IMR-90 (cell line): ENCODE results near the gene MAML3. TPM values are rescaled to one million over a fixed set of nuclear protein-coding genes. Genes with fewer than 3 reads are reported as not detected.

Experiments
- ATAC-seq: fragments of 200-7000 bp; cut with Tn5 transposase; 2 replicates; pipeline ENCODE4 v1.9.1; 2020; ENCODE audit warnings: low read depth, mild to moderate bottlenecking, moderate library complexity
- BruUV-seq: library from RNA; stranded (reverse); fragments of 400-500 nt; replicated peaks from 2 replicates; lab custom pipeline; 2021; lab: Mats Ljungman, UMichigan
- CTCF ChIA-PET: fragments of 300-600 bp; formaldehyde crosslinking; extraction: SDS; loops from one replicate; lab custom pipeline; 2021; ENCODE audit warnings: antibody characterized with exemption; lab: Yijun Ruan, JAX
- POLR2A ChIA-PET: fragments of 300-600 bp; sonication (Branson Sonifier 250); formaldehyde crosslinking; loops from one replicate; lab custom pipeline; 2022; ENCODE audit warnings: antibody characterized with exemption; ENCODE audit not compliant: unreplicated experiment; lab: Charles Lee
- DNase-seq: peaks from one replicate; pipeline ENCODE4 v3.0.0; 2013
- H2AFZ ChIP-seq: replicated peaks from 2 replicates; pipeline ENCODE3; 2013; ENCODE audit warnings: low read length, mild to moderate bottlenecking; ENCODE audit not compliant: poor library complexity
- H2AK5ac ChIP-seq: 2 replicates; pipeline ENCODE4 v1.6.1; 2013; ENCODE audit warnings: low read depth, low read length, inconsistent platforms
- H2AK9ac ChIP-seq: replicated peaks from 2 replicates; pipeline ENCODE3; 2013; ENCODE audit warnings: mild to moderate bottlenecking, low read depth, low read length, moderate library complexity; ENCODE audit not compliant: poor library complexity
- H2BK120ac ChIP-seq: 2 replicates; pipeline ENCODE4 v1.6.1; 2013; ENCODE audit warnings: low read depth, low read length, inconsistent platforms
- H2BK15ac ChIP-seq: 3 replicates; pipeline ENCODE4 v1.6.1; 2013; ENCODE audit warnings: low read depth, low read length, inconsistent platforms
- H2BK20ac ChIP-seq: 2 replicates; pipeline ENCODE4 v1.6.1; 2013; ENCODE audit warnings: low read depth, mild to moderate bottlenecking, inconsistent platforms, low read length, moderate library complexity
- H2BK5ac ChIP-seq: 2 replicates; pipeline ENCODE4 v1.6.1; 2013; ENCODE audit warnings: mild to moderate bottlenecking, low read depth, low read length, inconsistent platforms; ENCODE audit not compliant: poor library complexity, severe bottlenecking
- H3K14ac ChIP-seq: replicated peaks from 2 replicates; pipeline ENCODE4 v1.6.1; 2013; ENCODE audit warnings: low read depth, low read length, inconsistent platforms
- H3K18ac ChIP-seq: 2 replicates; pipeline ENCODE4 v1.6.1; 2013; ENCODE audit warnings: low read depth, low read length, control low read depth
- H3K23ac ChIP-seq: 2 replicates; pipeline ENCODE4 v1.6.1; 2013; ENCODE audit warnings: low read depth, low read length, inconsistent platforms
- H3K27ac ChIP-seq: 2 replicates; pipeline ENCODE4 v1.5.1; 2013; ENCODE audit warnings: mild to moderate bottlenecking, control low read depth, low read length; ENCODE audit not compliant: insufficient read depth
- H3K27me3 ChIP-seq: 2 replicates; pipeline ENCODE4 v1.6.1; 2013; ENCODE audit warnings: low read length; ENCODE audit not compliant: control insufficient read depth, insufficient read depth
- H3K36me3 ChIP-seq: 2 replicates; pipeline ENCODE4 v1.6.1; 2013; ENCODE audit warnings: low read length, mixed read lengths; ENCODE audit not compliant: control insufficient read depth, insufficient read depth
- H3K4ac ChIP-seq: 2 replicates; pipeline ENCODE4 v1.6.1; 2013; ENCODE audit warnings: low read depth, low read length, inconsistent platforms
- H3K4me1 ChIP-seq: 2 replicates; pipeline ENCODE4 v1.6.1; 2013; ENCODE audit warnings: low read length, mixed read lengths; ENCODE audit not compliant: control insufficient read depth, insufficient read depth
- H3K4me2 ChIP-seq: 2 replicates; pipeline ENCODE4 v1.6.1; 2013; ENCODE audit warnings: low read depth, mild to moderate bottlenecking, control low read depth, low read length, moderate library complexity
- H3K4me3 ChIP-seq: 2 replicates; pipeline ENCODE4 v1.5.1; 2013; ENCODE audit warnings: low read depth, mild to moderate bottlenecking, control low read depth, low read length, moderate library complexity; ENCODE audit not compliant: insufficient read depth
- H3K56ac ChIP-seq: 2 replicates; pipeline ENCODE4 v1.6.1; 2013; ENCODE audit warnings: low read length, inconsistent platforms; ENCODE audit not compliant: insufficient read depth; ENCODE audit errors: extremely low read depth
- H3K79me1 ChIP-seq, 2 experiments: 2 replicates each; pipeline ENCODE4 v1.6.1; 2013; ENCODE audit warnings: low read length in 2 of 2, inconsistent platforms in 1 of 2, low read depth in 1 of 2
- H3K9ac ChIP-seq: 2 replicates; pipeline ENCODE4 v1.6.1; 2013; ENCODE audit warnings: low read depth, low read length, control low read depth
- H3K9me1 ChIP-seq: 2 replicates; pipeline ENCODE4 v1.6.1; 2013; ENCODE audit warnings: low read length, inconsistent platforms; ENCODE audit not compliant: insufficient read depth
- H3K9me3 ChIP-seq: 2 replicates; pipeline ENCODE4 v1.6.1; 2013; ENCODE audit warnings: low read length; ENCODE audit not compliant: control insufficient read depth, insufficient read depth
- H4K20me1 ChIP-seq: 2 replicates; pipeline ENCODE4 v1.6.1; 2013; ENCODE audit warnings: low read length, inconsistent platforms; ENCODE audit not compliant: insufficient read depth
- H4K5ac ChIP-seq: 2 replicates; pipeline ENCODE4 v1.6.1; 2013; ENCODE audit warnings: mild to moderate bottlenecking, low read depth, low read length, control low read depth
- H4K8ac ChIP-seq, 2 experiments: 2 replicates each; pipeline ENCODE4 v1.6.1; 2013; ENCODE audit warnings: low read depth in 2 of 2, low read length in 2 of 2, control low read depth in 1 of 2, inconsistent platforms in 1 of 2
- H4K91ac ChIP-seq: 2 replicates; pipeline ENCODE4 v1.6.1; 2013; ENCODE audit warnings: low read depth, low read length, inconsistent platforms; ENCODE audit not compliant: insufficient read depth
- CEBPB ChIP-seq: IDR thresholded peaks from 2 replicates; pipeline ENCODE4 v1.6.1; 2012; ENCODE audit warnings: low read depth, low read length, improper control_type of control experiment
- SMC3 ChIP-seq: fragments of 150-350 bp; IDR thresholded peaks from 2 replicates; pipeline ENCODE4 v1.6.1; 2016; ENCODE audit warnings: low read depth, mild to moderate bottlenecking, antibody characterized with exemption, low read length, moderate library complexity
- WGBS, 2 experiments: methylation state at CpG; one replicate each; pipeline versions ENCODE4 v1.1.5 to v1.1.7; 2013; ENCODE audit warnings: missing lambda C conversion rate in 2 of 2; ENCODE audit not compliant: insufficient read length in 1 of 2; ENCODE audit errors: extremely low coverage in 2 of 2; 5-methylcytosine and 5-hydroxymethylcytosine counted together
- dilution Hi-C: fragments of 300-500 bp; cut with HindIII; formaldehyde crosslinking; loops from one replicate; pipeline ENCODE4 v1.14.3; 2018; ENCODE audit warnings: low sequenced_read_pairs; ENCODE audit not compliant: unreplicated experiment
- in situ Hi-C: fragments of 300-500 bp; cut with MboI; formaldehyde crosslinking; loops from 3 replicates; pipeline ENCODE4 v1.14.3; 2019; ENCODE audit warnings: low sequenced_read_pairs, inconsistent platforms, mixed read lengths
- intact Hi-C: fragments of 100-400 bp; cut with micrococcal nuclease; formaldehyde crosslinking; loops from 2 replicates; pipeline ENCODE4 v1.10.0; 2022
- polyA plus RNA-seq, 3 experiments: library from polyadenylated mRNA; depleted of rRNA; stranded (reverse); fragments of >200 nt; gene quantifications; 2 replicates each; pipeline ENCODE4 v1.2.3, GENCODE V29; 2012; ENCODE audit warnings: low replicate concordance in 1 of 3
- total RNA-seq: library from RNA; depleted of rRNA; stranded (reverse); fragments of >200 nt; gene quantifications from 2 replicates; pipeline ENCODE4 v1.2.3, GENCODE V29; 2012

Gene MAML3
- total and polyA plus RNA-seq, 2 of the 4 experiments (the other 2 are of a cell fraction) = 0.90 to 1.7 TPM

DNA sequence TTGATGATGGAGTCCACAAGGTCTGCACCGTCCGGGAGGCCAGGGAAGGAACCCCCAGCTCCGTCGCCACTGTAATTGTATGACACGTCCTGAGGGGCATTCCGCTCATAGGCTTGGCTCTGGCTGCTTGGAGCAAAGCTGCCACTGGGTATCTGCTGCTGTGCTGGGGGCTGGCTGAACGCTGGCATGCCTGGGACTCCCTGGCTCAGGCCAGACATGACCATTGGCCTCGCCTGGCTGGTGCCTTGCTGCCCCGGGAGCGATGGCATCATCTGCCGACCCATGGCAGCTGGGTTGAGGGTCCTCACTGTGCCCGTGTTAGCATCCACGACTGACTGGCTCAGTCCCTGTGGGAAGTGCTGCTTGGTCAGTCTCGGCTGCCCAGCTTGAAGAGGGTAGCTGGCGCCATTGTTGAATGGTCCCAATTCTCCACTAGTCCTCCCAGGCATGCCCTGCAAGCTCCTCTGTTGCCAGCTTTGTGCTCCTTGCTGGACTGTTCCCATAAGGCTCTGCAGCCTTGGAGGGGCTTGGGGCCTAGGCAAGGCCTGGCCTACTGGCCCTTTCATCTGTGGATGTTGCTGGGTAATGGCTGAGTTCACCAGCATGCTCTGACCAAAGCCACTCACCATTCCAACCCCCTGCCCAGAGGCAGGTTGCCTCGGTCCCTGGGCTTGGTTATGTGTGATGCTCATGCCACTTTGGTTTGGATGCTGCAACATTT lies 434.4 kb downstream of the MAML3 start:
- Histone ChIP-seq H3K9me1 (peaks cover 3% of the 10 kb centered on the region; the same call in 1 of the 2 replicates), H3K23ac (no peak overlapping the region), H2AK9ac (no peak overlapping the region), H3K4ac (no peak overlapping the region), H4K20me1 (no peaks in the 10 kb centered on the region), H4K5ac (no peak overlapping the region), H3K18ac (no peak overlapping the region), H3K36me3 (peaks cover 12% of the 10 kb centered on the region; the same call in 1 of the 2 replicates), H4K8ac (no peak overlapping the region), H3K4me2 (no peak overlapping the region), H2BK20ac (no peak overlapping the region), H3K27ac (no peak overlapping the region), H2BK15ac (no peak overlapping the region), H3K27me3 (no peaks in the 10 kb centered on the region), H3K9ac (no peak overlapping the region), H2BK120ac (no peak overlapping the region), H2BK5ac (no peak overlapping the region), H3K4me3 (no peak overlapping the region), H4K91ac (no peak overlapping the region), H3K56ac (no peak overlapping the region), H3K14ac (no peak overlapping the region), H3K9me3 (no peaks in the 10 kb centered on the region), H3K79me1 (no peaks in the 10 kb centered on the region), H2AFZ (no peak overlapping the region), H3K4me1 (peaks cover 6% of the 10 kb centered on the region; the same call in 1 of the 2 replicates), H2AK5ac (no peak overlapping the region)
- intact Hi-C loops (no loop called here), in situ Hi-C loops (no loop called here), dilution Hi-C loops (no loop called here)
- TF ChIP-seq SMC3 (no peak), CEBPB (no peak)
- ChIA-PET POLR2A (no interaction called here), CTCF (no interaction called here)
- no peak for DNase-seq
- 95% methylated on average over 13 of the region's 16 CpGs; no CpG with 5 or more reads in 1 of the 2 experiments for WGBS, 2 experiments
- ATAC-seq = no peak
- BruUV-seq = no TSS peak
